HepG2 (cell line): ENCODE measurements around the gene GAL3ST2. TPM values are rescaled to one million over a fixed set of nuclear protein-coding genes. Genes with fewer than 3 reads are reported as not detected.

Experiments
- MBNL3 ChIP-seq: fragments of 250-450 bp; sonication (Bioruptor Pico); conservative IDR thresholded peaks from 2 replicates; pipeline ENCODE4 v1.8.0; 2022; ENCODE audit warnings: mild to moderate bottlenecking, inconsistent platforms
- MED8 ChIP-seq: sonication (generic); formaldehyde crosslinking; IDR thresholded peaks from 2 replicates; pipeline ENCODE4 v1.8.1; 2023; ENCODE audit warnings: mild to moderate bottlenecking, missing genetic modification reagents; ENCODE audit not compliant: insufficient replicate concordance
- NFKB2 ChIP-seq: sonication (generic); formaldehyde crosslinking; IDR thresholded peaks from 2 replicates; pipeline ENCODE4 v1.4.0; 2020; ENCODE audit warnings: missing genetic modification reagents, borderline replicate concordance
- PAXIP1 ChIP-seq: sonication (generic); formaldehyde crosslinking; conservative IDR thresholded peaks from 2 replicates; pipeline ENCODE4 v1.4.0; 2020; ENCODE audit warnings: mild to moderate bottlenecking, missing genetic modification reagents, moderate library complexity
- RFX1 ChIP-seq: fragments of 450-650 bp; IDR thresholded peaks from 2 replicates; pipeline ENCODE4 v1.6.1; 2017
- SALL2 ChIP-seq: sonication (generic); formaldehyde crosslinking; IDR thresholded peaks from 2 replicates; pipeline ENCODE4 v1.8.1; 2023; ENCODE audit warnings: mild to moderate bottlenecking, missing genetic modification reagents, inconsistent platforms
- SMYD3 ChIP-seq: sonication (generic); formaldehyde crosslinking; IDR thresholded peaks from 2 replicates; pipeline ENCODE4 v1.8.1; 2023; ENCODE audit warnings: mild to moderate bottlenecking, missing genetic modification reagents
- SP4 ChIP-seq: sonication (generic); formaldehyde crosslinking; IDR thresholded peaks from 2 replicates; pipeline ENCODE4 v1.8.1; 2023; ENCODE audit warnings: mild to moderate bottlenecking, missing genetic modification reagents
- TFAP4 ChIP-seq: sonication (generic); IDR thresholded peaks from 2 replicates; pipeline ENCODE4 v1.6.1; 2016; ENCODE audit warnings: low read depth, borderline replicate concordance
- TFE3 ChIP-seq: IDR thresholded peaks from 2 replicates; pipeline ENCODE4 v1.6.1; 2016
- THYN1 ChIP-seq: sonication (generic); formaldehyde crosslinking; IDR thresholded peaks from 2 replicates; pipeline ENCODE4 v1.8.1; 2023; ENCODE audit warnings: low read depth, mild to moderate bottlenecking, moderate library complexity, missing genetic modification reagents, borderline replicate concordance
- TRIM22 ChIP-seq: fragments of 450-650 bp; IDR thresholded peaks from 2 replicates; pipeline ENCODE4 v1.6.1; 2017
- ZBTB2 ChIP-seq: sonication (generic); formaldehyde crosslinking; IDR thresholded peaks from 2 replicates; pipeline ENCODE4 v1.8.0; 2022; ENCODE audit warnings: low read depth, missing genetic modification reagents
- ZC3H4 ChIP-seq: sonication (generic); formaldehyde crosslinking; IDR thresholded peaks from 2 replicates; pipeline ENCODE4 v1.4.0; 2020; ENCODE audit warnings: missing genetic modification reagents, borderline replicate concordance
- ZNF121 ChIP-seq: sonication (generic); formaldehyde crosslinking; IDR thresholded peaks from 2 replicates; pipeline ENCODE4 v1.5.0; 2020; ENCODE audit warnings: mild to moderate bottlenecking, missing genetic modification reagents
- ZNF264 ChIP-seq: sonication (generic); formaldehyde crosslinking; IDR thresholded peaks from 2 replicates; pipeline ENCODE4 v1.4.0; 2020; ENCODE audit warnings: missing genetic modification reagents
- ZNF432 ChIP-seq: sonication (generic); formaldehyde crosslinking; IDR thresholded peaks from 2 replicates; pipeline ENCODE4 v1.5.0; 2020; ENCODE audit warnings: missing genetic modification reagents, mild to moderate bottlenecking, borderline replicate concordance
- ZNF460 ChIP-seq: sonication (generic); formaldehyde crosslinking; IDR thresholded peaks from 2 replicates; pipeline ENCODE4 v1.5.1; 2020; ENCODE audit warnings: missing genetic modification reagents, mild to moderate bottlenecking, borderline replicate concordance
- ZNF710 ChIP-seq: sonication (generic); formaldehyde crosslinking; IDR thresholded peaks from 2 replicates; pipeline ENCODE4 v1.5.0; 2020; ENCODE audit warnings: mild to moderate bottlenecking, missing genetic modification reagents, borderline replicate concordance
- ZNF720 ChIP-seq: sonication (generic); formaldehyde crosslinking; IDR thresholded peaks from 2 replicates; pipeline ENCODE4 v1.4.0; 2020; ENCODE audit warnings: missing genetic modification reagents
- polyA plus RNA-seq, 8 experiments: library from polyadenylated mRNA; depleted of rRNA in 3 of 8; stranded (reverse) in 7 of 8; unstranded in 1 of 8; fragments of >200 nt; fragmentation: Illumina TruSeq in 4 of 8; extraction: Trizol in 4 of 8; gene quantifications; 2 replicates each; pipeline versions ENCODE4 v1.2.1 to v1.2.3, GENCODE V29; 2011 to 2016; ENCODE audit warnings: low read depth in 4 of 8, missing spikeins in 1 of 8, mixed read lengths in 1 of 8; ENCODE audit not compliant: insufficient read depth in 1 of 8
- total RNA-seq, 5 experiments: library from RNA; depleted of rRNA; stranded (reverse); fragments of >200 nt; fragmentation: Illumina TruSeq; extraction: Trizol; gene quantifications; 2 replicates each; pipeline ENCODE4 v1.2.3, GENCODE V29; 2016; ENCODE audit warnings: low read depth in 1 of 5

Gene GAL3ST2
- total and polyA plus RNA-seq, 2 of the 13 experiments (the other 11 are each of a cell fraction or from before 2014, with no cell fraction given) = 0.17 to 0.20 TPM

GRCh38 chr2:241818943-241819270 is 42.3 kb downstream of the GAL3ST2 start (continued):
- no peak for TF ChIP-seq ZC3H4 (CRISPR knock-in tag)
- TF ChIP-seq SP4 (CRISPR knock-in tag) = peak; percentile 83
- no peak for TF ChIP-seq ZBTB2 (CRISPR knock-in tag)
- TF ChIP-seq THYN1 (CRISPR knock-in tag) = no peak
- no peak for TF ChIP-seq TRIM22
- peak; percentile 85 for TF ChIP-seq PAXIP1 (CRISPR knock-in tag)
- TF ChIP-seq TFE3 = peak; percentile 99
- peak; percentile 74; the same call in 1 of the 2 replicates for TF ChIP-seq SALL2 (CRISPR knock-in tag)
- no peak for TF ChIP-seq MBNL3
- TF ChIP-seq MED8 = peak; percentile 70
- TF ChIP-seq TFAP4 = peak; percentile 20; the same call in 1 of the 2 replicates
- no peak for TF ChIP-seq RFX1
- peak; percentile 86; the same call in 1 of the 2 replicates for TF ChIP-seq SMYD3 (CRISPR knock-in tag)
- TF ChIP-seq ZNF460 = no peak
- TF ChIP-seq ZNF720 (CRISPR knock-in tag) = no peak
- TF ChIP-seq ZNF121 (CRISPR knock-in tag) = peak; percentile 85
- TF ChIP-seq ZNF264 (CRISPR knock-in tag) = no peak
- peak; percentile 77 for TF ChIP-seq ZNF710 (CRISPR knock-in tag)
- TF ChIP-seq NFKB2 (CRISPR knock-in tag) = 0 out of 2 replicates have a peak, but pooled peaks have one; percentile 76
- no peak for TF ChIP-seq ZNF432 (CRISPR knock-in tag)
